Pulmonary artery endothelial cell (primary cell): ENCODE data around the gene SPAG5. TPM values are rescaled to one million over a fixed set of nuclear protein-coding genes. Genes with fewer than 3 reads are reported as not detected.

Source experiments
- DNase-seq: peaks from one replicate; pipeline ENCODE4 v3.0.0-alpha.2; 2011; ENCODE audit warnings: low read depth, low spot score
- total RNA-seq: library from RNA; depleted of rRNA; stranded (reverse); fragments of >200 nt; gene quantifications from 2 replicates; pipeline ENCODE4 v1.2.3, GENCODE V29; 2014

SPAG5 gene
- total RNA-seq, 1 donor from 2014 or later = 24.5 TPM

- DNase-seq = no peak
Observed at GRCh38 chr17:28572259-28573039, 26.4 kb downstream of the SPAG5 start.

GRCh38 chr17:28571361-28572122 lies 27.3 kb downstream of the SPAG5 start, which contains the start of gene PIGS:
TSS of gene PIGS (minus strand) at chr17:28571524. CDS start at chr17:28571496, 28 bp downstream.
- peak; percentile 66 for DNase-seq

- no peak for DNase-seq
Observed at GRCh38 chr17:28570716-28571360, 28.0 kb downstream of the SPAG5 start.

GRCh38 chr17:28569446-28569845 lies 29.4 kb downstream of the SPAG5 start:
- no peak for DNase-seq

- DNase-seq = no peak
Observed at GRCh38 chr17:28567604-28568003, 31.2 kb downstream of the SPAG5 start.

GRCh38 chr17:28563475-28563874 lies 35.4 kb downstream of the SPAG5 start:
- no peak for DNase-seq

- no peak for DNase-seq
Observed at GRCh38 chr17:28555022-28555421, 43.8 kb downstream of the SPAG5 start.

- no peak for DNase-seq
Observed at GRCh38 chr17:28554565-28554964, 44.3 kb downstream of the SPAG5 start.

- no peak for DNase-seq
Observed at GRCh38 chr17:28553000-28553505, 45.8 kb downstream of the SPAG5 start.

- DNase-seq = no peak
Observed at GRCh38 chr17:28552176-28552999, 46.4 kb downstream of the SPAG5 start, which contains the start of gene UNC119. TSS of gene UNC119 (minus strand) at chr17:28552624. CDS start at chr17:28552557, 67 bp downstream.

- no peak for DNase-seq
Observed at GRCh38 chr17:28551421-28552175, 47.2 kb downstream of the SPAG5 start.

GRCh38 chr17:28550858-28551257 lies 48.0 kb downstream of the SPAG5 start:
- no peak for DNase-seq

- no peak for DNase-seq
Observed at GRCh38 chr17:28549236-28550132, 49.3 kb downstream of the SPAG5 start.

GRCh38 chr17:28548417-28549130 lies 50.3 kb downstream of the SPAG5 start:
- DNase-seq = no peak

GRCh38 chr17:28547623-28548416 lies 51.0 kb downstream of the SPAG5 start:
- peak; percentile 24 for DNase-seq

- DNase-seq = no peak
Observed at GRCh38 chr17:28547096-28547622, 51.7 kb downstream of the SPAG5 start.

- DNase-seq = no peak
Observed at GRCh38 chr17:28545787-28546415, 52.9 kb downstream of the SPAG5 start.
